HUES64 (cell line): ENCODE data around the gene AMACR. TPM values are rescaled to one million over a fixed set of nuclear protein-coding genes. Genes with fewer than 3 reads are reported as not detected.

ENCODE experiments used
- H3K27ac ChIP-seq: 2 replicates; pipeline ENCODE4 v1.7.0; 2013; ENCODE audit warnings: low read depth, low read length, inconsistent platforms
- H3K27me3 ChIP-seq: 2 replicates; pipeline ENCODE4 v1.6.1; 2013; ENCODE audit warnings: mild to moderate bottlenecking, low read length; ENCODE audit not compliant: insufficient read depth
- H3K36me3 ChIP-seq: 2 replicates; pipeline ENCODE4 v1.6.1; 2013; ENCODE audit warnings: mild to moderate bottlenecking, low read length; ENCODE audit not compliant: insufficient read depth
- H3K4me1 ChIP-seq: 2 replicates; pipeline ENCODE4 v1.6.1; 2013; ENCODE audit warnings: mild to moderate bottlenecking, low read length, moderate library complexity; ENCODE audit not compliant: insufficient read depth
- H3K4me3 ChIP-seq: 2 replicates; pipeline ENCODE4 v1.5.1; 2013; ENCODE audit warnings: mild to moderate bottlenecking, low read length, moderate library complexity
- H3K9ac ChIP-seq: 2 replicates; pipeline ENCODE4 v1.6.1; 2013; ENCODE audit warnings: mild to moderate bottlenecking, low read depth, low read length
- H3K9me3 ChIP-seq: 2 replicates; pipeline ENCODE4 v1.6.1; 2013; ENCODE audit warnings: low read depth, low read length; ENCODE audit not compliant: insufficient read depth
- WGBS: fragments of 150-250, 120-280 bp; methylation state at CpG from one replicate; pipeline ENCODE4 v1.1.7; 2013; ENCODE audit warnings: missing lambda C conversion rate; 5-methylcytosine and 5-hydroxymethylcytosine counted together
- polyA plus RNA-seq, 2 experiments: library from polyadenylated mRNA; stranded (reverse); fragments of 50-300 nt; gene quantifications; one replicate each; pipeline ENCODE4 v1.2.3, GENCODE V29; 2013

Gene AMACR
- polyA plus RNA-seq (2013, experiment 1 of 2), result 14.3 TPM
- polyA plus RNA-seq (2013, experiment 2 of 2), result 17.0 TPM

GRCh38 chr5:34007621-34008600 is at the start of gene AMACR:
AMACR (minus strand) TSS chr5:34008050; CDS start chr5:34008019, 31 bp downstream.
- Histone ChIP-seq H3K27ac (peak within 1 kb of the TSS; percentile 89), H3K4me1 (peaks cover 15% of the 10 kb centered on the region), H3K9me3 (no peaks in the 10 kb centered on the region), H3K9ac (peak within 1 kb of the TSS; percentile 87), H3K27me3 (no peaks in the 10 kb centered on the region), H3K36me3 (peaks cover 24% of the 10 kb centered on the region), H3K4me3 (peak within 1 kb of the TSS; percentile 78)
- under 1% methylated on average over 75 of the region's 76 CpGs for WGBS

GRCh38 chr5:34057569-34057968 is 49.7 kb upstream of the AMACR start:
- H3K9me3 ChIP-seq, result 0 out of 2 replicates have a peak, but pooled peaks cover 2% of the 10 kb centered on the region
- H3K4me3 ChIP-seq, result no peak overlapping the region
- no peak overlapping the region for H3K27ac ChIP-seq
- H3K36me3 ChIP-seq, result no peaks in the 10 kb centered on the region
- 97% methylated on average over 4 of the region's 5 CpGs for WGBS
- no peaks in the 10 kb centered on the region for H3K27me3 ChIP-seq
- no peaks in the 10 kb centered on the region for H3K4me1 ChIP-seq
- no peak overlapping the region for H3K9ac ChIP-seq

DNA sequence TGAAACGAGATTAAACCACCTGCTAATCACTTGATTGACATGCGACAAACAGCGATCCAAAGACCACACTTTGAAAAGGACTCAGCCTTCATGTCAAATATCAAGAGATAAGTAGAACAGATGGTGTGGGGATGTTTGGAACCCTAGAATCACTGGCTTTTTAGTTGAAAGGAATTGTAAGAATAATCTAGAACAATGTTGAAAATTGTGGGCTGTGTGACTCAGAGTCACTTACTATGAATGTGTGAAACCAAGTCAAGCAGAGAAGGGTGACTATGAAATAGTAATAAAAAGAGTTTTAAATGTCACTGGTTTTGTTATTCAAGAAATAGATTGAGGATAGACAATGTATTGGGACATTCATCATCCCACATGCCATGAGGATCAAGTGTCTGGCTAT is 49.3 kb upstream of the AMACR start:
- 97% methylated on average over 3 of the region's 3 CpGs for WGBS
- Histone ChIP-seq H3K4me1 (no peaks in the 10 kb centered on the region), H3K36me3 (no peaks in the 10 kb centered on the region), H3K27me3 (no peaks in the 10 kb centered on the region), H3K9me3 (0 out of 2 replicates have a peak, but pooled peaks cover 2% of the 10 kb centered on the region), H3K4me3 (no peak overlapping the region), H3K27ac (no peak overlapping the region), H3K9ac (no peak overlapping the region)

DNA sequence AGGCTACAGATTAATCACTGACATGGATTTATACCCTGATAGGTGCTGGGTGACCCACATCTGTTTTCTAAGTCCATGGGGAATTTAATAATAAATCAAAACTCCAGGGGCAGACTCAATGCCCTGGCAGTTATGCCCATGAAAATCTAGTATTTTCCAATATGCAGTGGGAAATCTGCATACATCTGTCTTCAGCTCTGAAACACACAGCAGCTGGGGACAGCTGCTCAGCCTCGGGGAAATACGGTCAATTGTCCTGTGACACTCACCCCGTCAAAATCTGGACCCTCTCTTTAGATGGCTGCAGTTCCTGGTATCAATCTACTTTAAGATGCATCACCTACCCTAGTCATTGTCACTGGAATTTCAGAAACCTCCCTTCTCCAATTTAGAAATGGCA is 47.8 kb upstream of the AMACR start:
- no peak overlapping the region for H3K27ac ChIP-seq
- H3K9ac ChIP-seq, result no peak overlapping the region
- no peaks in the 10 kb centered on the region for H3K9me3 ChIP-seq
- no peak overlapping the region for H3K4me3 ChIP-seq
- no peaks in the 10 kb centered on the region for H3K4me1 ChIP-seq
- 97% methylated on average over 3 of the region's 3 CpGs for WGBS
- H3K27me3 ChIP-seq, result no peaks in the 10 kb centered on the region
- H3K36me3 ChIP-seq, result peaks cover 3% of the 10 kb centered on the region; the same call in 1 of the 2 replicates

DNA sequence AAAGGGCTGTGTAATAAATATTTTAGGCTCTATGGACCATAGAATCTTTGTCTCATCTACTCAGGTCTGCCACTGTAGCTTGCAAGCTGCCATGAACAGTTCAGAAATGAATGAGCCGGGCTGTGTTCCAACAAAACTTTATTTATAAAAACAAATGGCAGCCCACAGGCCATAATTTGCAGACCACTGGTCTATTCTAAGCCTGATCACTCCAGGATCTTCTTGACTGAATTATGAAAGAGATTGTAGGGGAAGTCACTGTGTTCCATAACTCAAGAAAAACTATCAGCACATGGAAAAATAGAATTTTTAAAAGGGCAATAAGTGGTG is 46.5 kb upstream of the AMACR start:
- Histone ChIP-seq H3K9ac (no peak overlapping the region), H3K27me3 (no peaks in the 10 kb centered on the region), H3K4me3 (no peak overlapping the region), H3K9me3 (no peaks in the 10 kb centered on the region), H3K36me3 (peaks cover 3% of the 10 kb centered on the region; the same call in 1 of the 2 replicates), H3K27ac (no peak overlapping the region), H3K4me1 (no peaks in the 10 kb centered on the region)
- 85% methylated on average over 1 of the region's 1 CpG for WGBS

DNA sequence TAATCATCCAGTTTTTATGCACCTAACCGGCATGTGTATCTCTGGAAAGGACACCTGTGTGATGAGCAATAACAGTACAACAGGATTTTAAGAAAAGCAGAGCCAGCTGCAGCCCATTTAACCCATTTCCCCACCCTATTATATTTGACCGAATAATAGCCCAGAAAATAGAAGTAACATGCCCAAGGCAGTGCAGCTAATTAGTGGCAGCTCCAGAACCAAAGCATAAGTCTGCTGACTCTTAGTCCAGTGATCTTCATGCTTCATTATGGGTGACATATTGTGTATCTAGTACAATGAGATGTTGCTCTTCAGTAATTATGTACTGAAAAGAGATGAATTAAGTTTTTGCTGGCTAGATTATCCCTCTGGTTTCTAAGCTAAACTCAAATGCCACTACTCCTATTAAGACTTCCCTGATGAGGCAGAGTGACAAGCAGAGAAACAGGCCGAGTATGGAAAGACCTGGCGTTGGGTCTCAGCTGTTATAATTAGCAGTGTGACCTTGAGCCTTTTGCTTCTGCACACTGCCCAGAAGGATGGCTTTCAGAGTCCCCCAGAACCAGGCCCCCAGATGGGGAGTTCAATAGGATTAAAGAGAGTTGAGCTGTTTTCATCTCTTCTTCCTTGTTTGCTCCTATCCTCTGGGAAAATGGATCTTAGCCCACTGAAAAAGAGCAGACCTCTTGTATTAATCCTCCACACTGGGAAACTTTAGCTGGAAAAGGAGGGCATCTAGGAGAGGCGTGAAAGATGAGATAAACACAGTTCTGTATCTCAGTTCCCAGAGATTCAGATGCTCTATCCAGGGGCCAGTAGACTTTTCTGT is 45.9 kb upstream of the AMACR start:
- Histone ChIP-seq H3K9ac (no peak overlapping the region), H3K27ac (no peak overlapping the region), H3K9me3 (no peaks in the 10 kb centered on the region)

DNA sequence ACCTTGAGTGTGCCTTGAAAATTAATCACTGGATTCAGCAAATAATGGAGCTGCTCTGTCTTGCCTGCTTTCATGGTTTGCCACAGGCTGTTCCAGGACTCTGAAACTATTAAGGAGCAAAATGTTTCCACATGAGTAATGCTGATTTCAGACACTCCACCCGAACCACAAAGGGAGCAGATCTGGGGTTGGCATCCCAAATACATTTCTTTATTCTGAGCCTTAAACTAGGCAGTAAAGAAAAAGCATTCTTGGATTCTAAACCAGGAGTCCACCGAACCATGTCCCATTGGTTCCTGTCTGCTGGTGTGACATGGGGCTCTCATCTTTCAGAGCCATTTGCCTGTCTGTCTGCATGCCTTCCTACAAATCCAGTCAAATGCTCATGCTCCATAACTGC is 45.3 kb upstream of the AMACR start:
- no peaks in the 10 kb centered on the region for H3K4me1 ChIP-seq
- 84% methylated on average over 2 of the region's 2 CpGs for WGBS
- no peaks in the 10 kb centered on the region for H3K9me3 ChIP-seq
- no peak overlapping the region for H3K9ac ChIP-seq
- H3K27ac ChIP-seq, result no peak overlapping the region
- H3K4me3 ChIP-seq, result no peak overlapping the region
- H3K36me3 ChIP-seq, result peaks cover 3% of the 10 kb centered on the region; the same call in 1 of the 2 replicates
- H3K27me3 ChIP-seq, result no peaks in the 10 kb centered on the region

More for the DNA sequence above, 45.9 kb upstream of the AMACR start:
- H3K4me3 ChIP-seq, result no peak overlapping the region
- 89% methylated on average over 5 of the region's 5 CpGs for WGBS
- H3K27me3 ChIP-seq, result no peaks in the 10 kb centered on the region
- H3K36me3 ChIP-seq, result peaks cover 3% of the 10 kb centered on the region; the same call in 1 of the 2 replicates
- no peaks in the 10 kb centered on the region for H3K4me1 ChIP-seq

- Histone ChIP-seq H3K9ac (no peak overlapping the region), H3K27me3 (no peaks in the 10 kb centered on the region), H3K4me1 (no peaks in the 10 kb centered on the region), H3K27ac (no peak overlapping the region), H3K4me3 (no peak overlapping the region), H3K9me3 (no peaks in the 10 kb centered on the region), H3K36me3 (peaks cover 3% of the 10 kb centered on the region; the same call in 1 of the 2 replicates)
- 97% methylated on average over 4 of the region's 4 CpGs for WGBS
Observed at GRCh38 chr5:34051374-34051980, 43.6 kb upstream of the AMACR start.

GRCh38 chr5:34047774-34048572 is 40.1 kb upstream of the AMACR start:
- H3K9me3 ChIP-seq, result no peaks in the 10 kb centered on the region
- no peak overlapping the region for H3K9ac ChIP-seq
- peaks cover 3% of the 10 kb centered on the region; the same call in 1 of the 2 replicates for H3K36me3 ChIP-seq
- no peaks in the 10 kb centered on the region for H3K4me1 ChIP-seq
- no peaks in the 10 kb centered on the region for H3K27me3 ChIP-seq
- no peak overlapping the region for H3K27ac ChIP-seq
- H3K4me3 ChIP-seq, result no peak overlapping the region

- peaks cover 3% of the 10 kb centered on the region; the same call in 1 of the 2 replicates for H3K36me3 ChIP-seq
- WGBS, result 54% methylated on average over 4 of the region's 4 CpGs
- no peaks in the 10 kb centered on the region for H3K9me3 ChIP-seq
- no peaks in the 10 kb centered on the region for H3K27me3 ChIP-seq
- no peaks in the 10 kb centered on the region for H3K4me1 ChIP-seq
- no peak overlapping the region for H3K4me3 ChIP-seq
- H3K9ac ChIP-seq, result no peak overlapping the region
- H3K27ac ChIP-seq, result no peak overlapping the region
Observed at GRCh38 chr5:34047143-34047542, 39.3 kb upstream of the AMACR start.
